Lung (tissue), 16 donors: ENCODE data around the gene STX1B. TPM values are rescaled to one million over a fixed set of nuclear protein-coding genes. Genes with fewer than 3 reads are reported as not detected.

Experiments
- ATAC-seq: fragments of 200-7000 bp; cut with Tn5 transposase; one replicate; pipeline ENCODE4 v1.9.1; 2020; ENCODE audit warnings: moderate number of reproducible peaks; ENCODE audit not compliant: insufficient read depth, low FRiP score
- DNase-seq, 3 donors: peaks; one replicate each; pipeline ENCODE4 v3.0.0-alpha.2; 2013 to 2017
- H3K27ac ChIP-seq, 2 donors: one replicate each; pipeline ENCODE4 v1.5.1; 2013; ENCODE audit warnings: mild to moderate bottlenecking in 2 of 2, moderate library complexity in 2 of 2, control low read depth in 1 of 2, inconsistent platforms in 1 of 2, low read depth in 1 of 2, low read length in 1 of 2
- H3K27me3 ChIP-seq, 3 donors: one replicate each; pipeline ENCODE4 v1.5.1; 2013; ENCODE audit warnings: low read length in 2 of 3; ENCODE audit not compliant: control insufficient read depth in 3 of 3, insufficient read depth in 3 of 3
- H3K36me3 ChIP-seq, 4 donors: one replicate each; pipeline ENCODE4 v1.5.1; 2013; ENCODE audit warnings: low read length in 4 of 4, mild to moderate bottlenecking in 1 of 4, moderate library complexity in 1 of 4; ENCODE audit not compliant: control insufficient read depth in 4 of 4, insufficient read depth in 4 of 4
- H3K4me1 ChIP-seq, 5 donors: one replicate each; pipeline ENCODE4 v1.5.1; 2013; ENCODE audit warnings: low read length in 5 of 5, mild to moderate bottlenecking in 2 of 5, moderate library complexity in 1 of 5; ENCODE audit not compliant: control insufficient read depth in 5 of 5, insufficient read depth in 5 of 5
- H3K4me3 ChIP-seq: one replicate; pipeline ENCODE4 v1.5.1; 2013; ENCODE audit warnings: mild to moderate bottlenecking, control low read depth, moderate library complexity
- H3K9ac ChIP-seq, 2 donors: one replicate each; pipeline ENCODE4 v1.5.1; 2013; ENCODE audit warnings: low read length in 2 of 2, control low read depth in 1 of 2; ENCODE audit not compliant: insufficient read depth in 1 of 2
- H3K9me3 ChIP-seq, 4 donors: one replicate each; pipeline ENCODE4 v1.5.1; 2013; ENCODE audit warnings: low read length in 3 of 4, mild to moderate bottlenecking in 1 of 4, moderate library complexity in 1 of 4; ENCODE audit not compliant: control insufficient read depth in 4 of 4, insufficient read depth in 3 of 4
- CTCF ChIP-seq: IDR thresholded peaks from 2 replicates; pipeline ENCODE4 v1.5.1; 2012; ENCODE audit warnings: mild to moderate bottlenecking; ENCODE audit errors: control extremely low read depth, extremely low read depth
- WGBS, 2 donors: extraction: QIAGEN DNeasy Blood & Tissue Kit; methylation state at CpG; one replicate each; pipeline ENCODE4 v1.1.7; 2013; 5-methylcytosine and 5-hydroxymethylcytosine counted together
- long read RNA-seq, 5 donors: transcript quantifications; one replicate each; lab custom pipeline, GENCODE V29; 2026
- polyA plus RNA-seq, 2 donors: library from polyadenylated mRNA; stranded (reverse); fragments of 200-250 nt; gene quantifications; one replicate each; pipeline ENCODE4 v1.2.1, GENCODE V29; 2013
- total RNA-seq, 2 donors: library from RNA; depleted of rRNA in 1 of 2; stranded (reverse); fragments of >200 nt in 1 of 2; gene quantifications; one replicate each; pipeline ENCODE4 v1.2.1, GENCODE V29; 2014 to 2021
- donor health status: control.
- donor health status: control.
- donor health status: Bipolar disorder and iron deficiency.
- donor health status: healthy.
- donor health status: DM: yes; HTN: yes; CAD: no.

The STX1B gene
- under 1 TPM; 0.17 to 0.64 TPM for total RNA-seq
- under 1 TPM; 0.33 to 0.49 TPM for polyA plus RNA-seq
- long read RNA-seq, donor 1: 0 reads
- long read RNA-seq, donor 2: 0 reads
- long read RNA-seq, donor 3: 0 reads
- long read RNA-seq, donor 4: 0 reads
- long read RNA-seq, donor 5: 0 reads

- Histone ChIP-seq H3K27ac (no peak within 1 kb of the TSS), H3K9me3 (peaks cover 0 to 1% (median 0%) of the 10 kb centered on the region in 4 donors), H3K36me3 (no peaks in the 10 kb centered on the region), H3K4me3 (no peak within 1 kb of the TSS), H3K9ac (no peak within 1 kb of the TSS), H3K4me1 (no peaks in the 10 kb centered on the region), H3K27me3 (peaks cover 0 to 41% (median 18%) of the 10 kb centered on the region in 3 donors)
- DNase-seq (peak in 2 of 3 donors; percentile 56 to 61), ATAC-seq (no peak)
- no peak for TF ChIP-seq CTCF
- 8 to 9% methylated on average over 41 to 45 of the region's 45 CpGs for WGBS, 2 donors
These were observed at the start of gene STX1B for GRCh38 chr16:31010585-31011325. Gene STX1B (minus strand): TSS chr16:31010638. CDS start chr16:31010396, 242 bp downstream.

GRCh38 chr16:31055613-31056012 is 45.2 kb upstream of the STX1B start:
- 91% methylated on average over 4 of the region's 4 CpGs for WGBS, 2 donors
- ATAC-seq: no peak

GRCh38 chr16:31052114-31052513 is 41.7 kb upstream of the STX1B start:
- WGBS, 2 donors: 52 to 73% methylated on average over 2 of the region's 2 CpGs
- H3K4me3 ChIP-seq: no peak overlapping the region
- no peak overlapping the region for H3K27ac ChIP-seq
- no peaks in the 10 kb centered on the region for H3K27me3 ChIP-seq
- no peaks in the 10 kb centered on the region for H3K4me1 ChIP-seq
- no peak overlapping the region for H3K9ac ChIP-seq
- TF ChIP-seq CTCF: no peak
- DNase-seq (no peak), ATAC-seq (peak; percentile 85)
- no peaks in the 10 kb centered on the region for H3K9me3 ChIP-seq
- H3K36me3 ChIP-seq: no peaks in the 10 kb centered on the region

More at GRCh38 chr16:31055613-31056012, 45.2 kb upstream of the STX1B start:
- H3K36me3 ChIP-seq: peaks cover 0 to 2% (median under 1%) of the 10 kb centered on the region in 4 donors
- H3K9ac ChIP-seq: no peak overlapping the region
- no peak overlapping the region for H3K4me3 ChIP-seq
- no peak for DNase-seq
- no peak for TF ChIP-seq CTCF
- no peaks in the 10 kb centered on the region for H3K9me3 ChIP-seq
- H3K27me3 ChIP-seq: no peaks in the 10 kb centered on the region
- H3K4me1 ChIP-seq: no peaks in the 10 kb centered on the region
- no peak overlapping the region for H3K27ac ChIP-seq
